Neural progenitor cell (in vitro differentiated cells): ENCODE data around the gene GDF7.

Source experiments
- CTCF ChIP-seq: fragments of 200-600 bp; sonication (generic); IDR thresholded peaks from 2 replicates; pipeline ENCODE4 v1.5.1; 2017; ENCODE audit warnings: antibody characterized with exemption, mild to moderate bottlenecking
- EZH2 ChIP-seq: fragments of 200-600 bp; sonication (generic); IDR thresholded peaks from 2 replicates; pipeline ENCODE4 v1.6.1; 2017; ENCODE audit warnings: antibody characterized with exemption, mild to moderate bottlenecking, moderate library complexity
- EZH2phosphoT487 ChIP-seq: fragments of 200-600 bp; sonication (generic); IDR thresholded peaks from 2 replicates; pipeline ENCODE4 v1.6.1; 2017; ENCODE audit warnings: antibody characterized with exemption

- TF ChIP-seq CTCF (no peak), EZH2 (no peak), EZH2phosphoT487 (no peak)
These were observed 11.1 kb downstream of the GDF7 start for GRCh38 chr2:20678086-20678395.
